Endothelial cell (in vitro differentiated cells): ENCODE results near the gene LGALS1. TPM values are rescaled to one million over a fixed set of nuclear protein-coding genes. Genes with fewer than 3 reads are reported as not detected.
"Not testable (repeated sequence)": the region's sequence is repeated elsewhere in the genome, so short reads cannot be mapped to it uniquely, and the experiment has no call there.

ENCODE experiments used
- DNase-seq: peaks from one replicate; pipeline ENCODE4 v3.0.0; 2021; ENCODE audit warnings: low spot score
- H3K27ac Mint-ChIP-seq: one replicate; pipeline ENCODE4 v1.8.0; 2021; ENCODE audit warnings: mixed read lengths, inconsistent platforms; ENCODE audit not compliant: unreplicated experiment
- H3K27me3 Mint-ChIP-seq: one replicate; pipeline ENCODE4 v1.8.0; 2021; ENCODE audit warnings: mild to moderate bottlenecking, moderate library complexity, mixed read lengths, inconsistent platforms; ENCODE audit not compliant: unreplicated experiment
- H3K36me3 Mint-ChIP-seq: one replicate; pipeline ENCODE4 v1.8.0; 2021; ENCODE audit warnings: mild to moderate bottlenecking, low read depth, mixed read lengths, inconsistent platforms; ENCODE audit not compliant: unreplicated experiment
- H3K4me1 Mint-ChIP-seq: one replicate; pipeline ENCODE4 v1.8.0; 2021; ENCODE audit warnings: mild to moderate bottlenecking, mixed read lengths, inconsistent platforms; ENCODE audit not compliant: unreplicated experiment
- H3K4me3 Mint-ChIP-seq: one replicate; pipeline ENCODE4 v1.8.0; 2021; ENCODE audit warnings: mild to moderate bottlenecking, mixed read lengths, inconsistent platforms; ENCODE audit not compliant: unreplicated experiment
- H3K9me3 Mint-ChIP-seq: one replicate; pipeline ENCODE4 v1.8.0; 2021; ENCODE audit warnings: mixed read lengths, inconsistent platforms; ENCODE audit not compliant: unreplicated experiment
- total RNA-seq: library from RNA; stranded (reverse); fragmentation: NEBNext Ultra II Directional; extraction: Animal tissue kit (Norgen Biotek cat#: 25700); gene quantifications from one replicate; pipeline ENCODE4 v1.2.1, GENCODE V29; 2021; ENCODE audit not compliant: unreplicated experiment
- TF ChIP-seq, protein P1 (sequence below): fragments of 200-600 bp; sonication (generic); IDR thresholded peaks from one replicate; pipeline ENCODE4 v1.5.0; 2021; ENCODE audit warnings: antibody characterized with exemption; ENCODE audit not compliant: unreplicated experiment

The LGALS1 gene
- total RNA-seq, 1 donor from 2014 or later: 18.6 TPM

GRCh38 chr22:37713761-37714160, 38.3 kb downstream of the LGALS1 start:
- H3K9me3 Mint-ChIP-seq: no peaks in the 10 kb centered on the region
- peaks cover 4% of the 10 kb centered on the region for H3K4me1 Mint-ChIP-seq
- no peak for DNase-seq
- peaks cover 13% of the 10 kb centered on the region for H3K36me3 Mint-ChIP-seq
- H3K4me3 Mint-ChIP-seq: no peak overlapping the region
- no peak overlapping the region for H3K27ac Mint-ChIP-seq
- peaks cover 5% of the 10 kb centered on the region for H3K27me3 Mint-ChIP-seq
- TF ChIP-seq, protein P1, sequence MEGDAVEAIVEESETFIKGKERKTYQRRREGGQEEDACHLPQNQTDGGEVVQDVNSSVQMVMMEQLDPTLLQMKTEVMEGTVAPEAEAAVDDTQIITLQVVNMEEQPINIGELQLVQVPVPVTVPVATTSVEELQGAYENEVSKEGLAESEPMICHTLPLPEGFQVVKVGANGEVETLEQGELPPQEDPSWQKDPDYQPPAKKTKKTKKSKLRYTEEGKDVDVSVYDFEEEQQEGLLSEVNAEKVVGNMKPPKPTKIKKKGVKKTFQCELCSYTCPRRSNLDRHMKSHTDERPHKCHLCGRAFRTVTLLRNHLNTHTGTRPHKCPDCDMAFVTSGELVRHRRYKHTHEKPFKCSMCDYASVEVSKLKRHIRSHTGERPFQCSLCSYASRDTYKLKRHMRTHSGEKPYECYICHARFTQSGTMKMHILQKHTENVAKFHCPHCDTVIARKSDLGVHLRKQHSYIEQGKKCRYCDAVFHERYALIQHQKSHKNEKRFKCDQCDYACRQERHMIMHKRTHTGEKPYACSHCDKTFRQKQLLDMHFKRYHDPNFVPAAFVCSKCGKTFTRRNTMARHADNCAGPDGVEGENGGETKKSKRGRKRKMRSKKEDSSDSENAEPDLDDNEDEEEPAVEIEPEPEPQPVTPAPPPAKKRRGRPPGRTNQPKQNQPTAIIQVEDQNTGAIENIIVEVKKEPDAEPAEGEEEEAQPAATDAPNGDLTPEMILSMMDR: no peak

- Mint-ChIP-seq H3K36me3 (peaks cover 13% of the 10 kb centered on the region), H3K9me3 (no peaks in the 10 kb centered on the region), H3K27me3 (peaks cover 5% of the 10 kb centered on the region), H3K4me3 (no peak overlapping the region), H3K27ac (no peak overlapping the region), H3K4me1 (peaks cover 3% of the 10 kb centered on the region)
- no peak for DNase-seq
- TF ChIP-seq, protein P1: no peak
These were observed 39.2 kb downstream of the LGALS1 start for GRCh38 chr22:37714634-37715033.

GRCh38 chr22:37715760-37716159, 40.3 kb downstream of the LGALS1 start:
- TF ChIP-seq, protein P1: no peak
- H3K36me3 Mint-ChIP-seq: peaks cover 9% of the 10 kb centered on the region
- H3K9me3 Mint-ChIP-seq: no peaks in the 10 kb centered on the region
- H3K4me3 Mint-ChIP-seq: no peak overlapping the region
- peaks cover 5% of the 10 kb centered on the region for H3K27me3 Mint-ChIP-seq
- H3K27ac Mint-ChIP-seq: no peak overlapping the region
- DNase-seq: no peak
- H3K4me1 Mint-ChIP-seq: no peaks in the 10 kb centered on the region

DNA sequence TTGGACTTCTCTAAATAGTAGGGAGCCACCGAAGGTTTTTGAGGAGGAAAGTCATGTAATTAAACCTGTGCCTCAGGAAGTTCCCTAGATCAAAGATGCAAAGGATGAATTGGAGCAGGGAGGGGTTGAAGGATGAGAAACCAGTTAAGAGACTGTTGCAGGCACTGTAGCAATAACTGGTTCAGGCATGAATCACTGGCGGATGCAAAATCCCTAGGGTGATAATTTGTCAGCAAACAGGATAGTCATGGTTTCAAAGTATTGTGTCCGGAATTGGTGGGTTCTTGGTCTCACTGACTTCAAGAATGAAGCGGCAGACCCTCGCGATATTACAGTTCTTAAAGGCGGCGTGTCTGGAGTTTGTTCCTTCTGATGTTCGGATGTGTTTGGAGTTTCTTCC, 41.3 kb downstream of the LGALS1 start:
- no peaks in the 10 kb centered on the region for H3K9me3 Mint-ChIP-seq
- H3K36me3 Mint-ChIP-seq: peaks cover 9% of the 10 kb centered on the region
- H3K4me1 Mint-ChIP-seq: no peaks in the 10 kb centered on the region
- no peak for DNase-seq
- peak overlapping the region; percentile 65 for H3K4me3 Mint-ChIP-seq
- peaks cover 5% of the 10 kb centered on the region for H3K27me3 Mint-ChIP-seq
- no peak overlapping the region for H3K27ac Mint-ChIP-seq
- TF ChIP-seq, protein P1: no peak

- H3K36me3 Mint-ChIP-seq, H3K27me3 Mint-ChIP-seq, H3K9me3 Mint-ChIP-seq, H3K4me1 Mint-ChIP-seq, DNase-seq, H3K27ac Mint-ChIP-seq: not testable (repeated sequence)
- peak overlapping the region; percentile 65 for H3K4me3 Mint-ChIP-seq
These were observed 41.8 kb downstream of the LGALS1 start for GRCh38 chr22:37717235-37717634.

GRCh38 chr22:37717746-37718305, 42.4 kb downstream of the LGALS1 start:
- H3K4me1 Mint-ChIP-seq, H3K9me3 Mint-ChIP-seq, H3K27ac Mint-ChIP-seq, H3K4me3 Mint-ChIP-seq, DNase-seq, H3K27me3 Mint-ChIP-seq: not testable (repeated sequence)
- H3K36me3 Mint-ChIP-seq: peaks cover 12% of the 10 kb centered on the region
